ENCODE results near the gene RPL5. TPM values are rescaled to one million over a fixed set of nuclear protein-coding genes. Genes with fewer than 3 reads are reported as not detected.

Gene RPL5
- total RNA-seq, 1 experiment from 2014 or later, result 1,480 TPM

DNA sequence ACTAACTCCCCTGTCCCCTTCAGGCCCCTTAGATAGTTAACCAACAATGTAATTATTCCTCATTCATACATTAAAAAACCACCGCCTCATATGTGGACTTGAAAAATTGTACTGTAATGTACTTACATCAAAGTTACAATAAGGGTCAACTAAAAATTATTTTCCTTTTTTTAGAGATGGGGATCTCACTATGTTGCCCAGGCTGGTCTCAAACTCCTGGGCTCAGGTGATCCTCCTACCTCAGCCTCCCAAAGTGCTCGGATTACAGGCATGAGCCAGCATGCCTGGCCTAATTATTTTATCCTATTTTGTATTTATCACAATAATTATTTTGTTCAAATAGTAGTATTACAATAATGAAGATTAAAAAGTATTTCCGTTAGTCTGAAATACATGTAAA lies 12.6 kb downstream of the RPL5 start:
- H3K79me2 ChIP-seq (ENCODE audit: insufficient read depth, low read length), result peaks cover 20% of the 10 kb centered on the region
- RAD21 ChIA-PET (ENCODE audit: low non-redundant PET in 1 of 2, low total read pairs in 2 of 2, uncharacterized antibody in 2 of 2, unreplicated experiment in 2 of 2), result no interaction called here
- BruUV-seq (replicated peaks), result no TSS peak
- CTCF ChIA-PET, result no interaction called here
- peaks cover 33 to 38% of the 10 kb centered on the region in 2 experiments for H3K36me3 ChIP-seq (ENCODE audit: control insufficient read depth in 1 of 2, insufficient read depth in 2 of 2, low read length in 2 of 2)
- TF ChIP-seq EZH2 (IDR thresholded peaks at IDR 0.05) (no peak), SIN3A (IDR thresholded peaks at IDR 0.05; ENCODE audit: low read depth) (no peak), EZH2phosphoT487 (IDR thresholded peaks at IDR 0.05; ENCODE audit: borderline replicate concordance) (no peak), SRF (IDR thresholded peaks at IDR 0.05; ENCODE audit: low read depth) (no peak), SP1 (IDR thresholded peaks at IDR 0.05; ENCODE audit: low read depth) (no peak), ZFX (IDR thresholded peaks at IDR 0.05) (no peak), ELF1 (IDR thresholded peaks at IDR 0.05; ENCODE audit: borderline replicate concordance, low read depth) (no peak), JUND (IDR thresholded peaks at IDR 0.05) (no peak), ZBTB33 (IDR thresholded peaks at IDR 0.05; ENCODE audit: extremely low read depth, insufficient replicate concordance, low read length) (no peak), TCF7L2 (IDR thresholded peaks at IDR 0.05; ENCODE audit: borderline replicate concordance, extremely low read depth, insufficient read depth, insufficient read length) (no peak)
- TF ChIP-seq, protein P1, sequence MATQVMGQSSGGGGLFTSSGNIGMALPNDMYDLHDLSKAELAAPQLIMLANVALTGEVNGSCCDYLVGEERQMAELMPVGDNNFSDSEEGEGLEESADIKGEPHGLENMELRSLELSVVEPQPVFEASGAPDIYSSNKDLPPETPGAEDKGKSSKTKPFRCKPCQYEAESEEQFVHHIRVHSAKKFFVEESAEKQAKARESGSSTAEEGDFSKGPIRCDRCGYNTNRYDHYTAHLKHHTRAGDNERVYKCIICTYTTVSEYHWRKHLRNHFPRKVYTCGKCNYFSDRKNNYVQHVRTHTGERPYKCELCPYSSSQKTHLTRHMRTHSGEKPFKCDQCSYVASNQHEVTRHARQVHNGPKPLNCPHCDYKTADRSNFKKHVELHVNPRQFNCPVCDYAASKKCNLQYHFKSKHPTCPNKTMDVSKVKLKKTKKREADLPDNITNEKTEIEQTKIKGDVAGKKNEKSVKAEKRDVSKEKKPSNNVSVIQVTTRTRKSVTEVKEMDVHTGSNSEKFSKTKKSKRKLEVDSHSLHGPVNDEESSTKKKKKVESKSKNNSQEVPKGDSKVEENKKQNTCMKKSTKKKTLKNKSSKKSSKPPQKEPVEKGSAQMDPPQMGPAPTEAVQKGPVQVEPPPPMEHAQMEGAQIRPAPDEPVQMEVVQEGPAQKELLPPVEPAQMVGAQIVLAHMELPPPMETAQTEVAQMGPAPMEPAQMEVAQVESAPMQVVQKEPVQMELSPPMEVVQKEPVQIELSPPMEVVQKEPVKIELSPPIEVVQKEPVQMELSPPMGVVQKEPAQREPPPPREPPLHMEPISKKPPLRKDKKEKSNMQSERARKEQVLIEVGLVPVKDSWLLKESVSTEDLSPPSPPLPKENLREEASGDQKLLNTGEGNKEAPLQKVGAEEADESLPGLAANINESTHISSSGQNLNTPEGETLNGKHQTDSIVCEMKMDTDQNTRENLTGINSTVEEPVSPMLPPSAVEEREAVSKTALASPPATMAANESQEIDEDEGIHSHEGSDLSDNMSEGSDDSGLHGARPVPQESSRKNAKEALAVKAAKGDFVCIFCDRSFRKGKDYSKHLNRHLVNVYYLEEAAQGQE (IDR thresholded peaks at IDR 0.05; ENCODE audit: low read depth), result no peak
- TF ChIP-seq, protein P2, sequence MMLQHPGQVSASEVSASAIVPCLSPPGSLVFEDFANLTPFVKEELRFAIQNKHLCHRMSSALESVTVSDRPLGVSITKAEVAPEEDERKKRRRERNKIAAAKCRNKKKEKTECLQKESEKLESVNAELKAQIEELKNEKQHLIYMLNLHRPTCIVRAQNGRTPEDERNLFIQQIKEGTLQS (IDR thresholded peaks at IDR 0.05), result no peak
- TF ChIP-seq, protein P3, sequence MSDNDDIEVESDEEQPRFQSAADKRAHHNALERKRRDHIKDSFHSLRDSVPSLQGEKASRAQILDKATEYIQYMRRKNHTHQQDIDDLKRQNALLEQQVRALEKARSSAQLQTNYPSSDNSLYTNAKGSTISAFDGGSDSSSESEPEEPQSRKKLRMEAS (IDR thresholded peaks at IDR 0.05), result no peak
- H3K4me2 ChIP-seq (ENCODE audit: low read length), result no peak overlapping the region
- no peaks in the 10 kb centered on the region for H3K9me3 ChIP-seq (ENCODE audit: control insufficient read depth in 1 of 2, insufficient read depth in 1 of 2, low read depth in 1 of 2, low read length in 2 of 2)
- ATAC-seq (no peak), DNase-seq (ENCODE audit: low read depth, low spot score) (no peak)
- intact Hi-C loops (cut with micrococcal nuclease), result no loop called here
- H3K9ac ChIP-seq (ENCODE audit: low read length), result no peak overlapping the region
- H3K27me3 ChIP-seq (ENCODE audit: insufficient read depth, low read length), result no peaks in the 10 kb centered on the region
- H2AFZ ChIP-seq (ENCODE audit: low read depth, low read length, poor library complexity, severe bottlenecking), result no peak overlapping the region
- H3K9me2 ChIP-seq (ENCODE audit: insufficient read depth), result no peaks in the 10 kb centered on the region
- no peaks in the 10 kb centered on the region for H3K4me1 ChIP-seq (ENCODE audit: control insufficient read depth in 1 of 2, insufficient read depth in 2 of 2, low read length in 2 of 2)
- peaks cover 38% of the 10 kb centered on the region; the same call in 1 of the 2 replicates for H4K20me1 ChIP-seq (ENCODE audit: insufficient read depth)
- POLR2A ChIA-PET, result interaction anchor here (0.9 kb wide), 1 partner anchor 13 kb away, joined by 3 read pairs; the partner anchor contains the start of gene RPL5
- H3K4me3 ChIP-seq (replicated peaks in 1 of 2; ENCODE audit: low read depth in 1 of 2, low read length in 2 of 2), result no peak overlapping the region
- no peak overlapping the region for H3K27ac ChIP-seq (ENCODE audit: low read depth, low read length)

Measured in HCT116 (cell line).